Astrocyte of the hippocampus (primary cell): Measurements from ENCODE around the gene TMEM184B.
A peak's percentile ranks its signal among the peaks of the same experiment; 100 is the strongest.

Experiments used
- DNase-seq: peaks from one replicate; pipeline ENCODE4 v3.0.0; 2011; ENCODE audit warnings: low read depth, low spot score

TMEM184B gene

DNA sequence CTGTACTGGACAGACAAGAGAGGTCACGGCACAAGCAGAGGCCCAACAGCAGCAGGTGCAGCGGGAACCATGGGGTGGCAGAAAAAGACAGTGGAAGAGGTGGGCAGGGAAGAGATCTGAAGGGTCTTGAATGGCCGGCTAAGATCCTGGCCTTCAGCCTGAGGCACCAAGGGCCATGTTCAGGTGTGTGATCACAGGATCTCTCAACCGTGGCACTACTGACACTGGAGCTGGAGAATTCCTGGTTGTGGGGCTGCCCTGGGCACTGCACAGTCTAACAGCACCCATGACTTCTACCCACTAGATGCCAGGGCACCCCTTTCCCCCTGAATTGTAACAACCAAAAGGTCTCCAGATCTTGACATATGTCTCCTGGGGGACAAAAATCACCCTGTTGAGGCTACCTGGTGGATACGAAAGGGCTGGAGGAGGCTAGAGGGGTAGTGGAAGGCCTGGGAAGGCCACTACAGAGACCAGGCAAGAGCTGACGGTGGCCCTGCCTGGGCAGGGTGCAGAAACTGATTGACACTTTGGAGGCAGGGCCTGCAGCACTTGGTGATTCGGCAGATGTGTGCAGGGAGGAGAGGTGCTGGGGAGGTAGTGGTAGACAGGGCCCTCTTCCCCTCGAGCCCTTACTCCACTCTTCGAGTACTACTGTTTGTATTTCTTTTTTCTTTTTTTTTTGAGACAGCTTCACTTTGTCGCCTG lies 36.1 kb upstream of the TMEM184B start:
- DNase-seq = no peak

GRCh38 chr22:38305471-38306448 lies 33.0 kb upstream of the TMEM184B start:
- peak; percentile 39 for DNase-seq

DNA sequence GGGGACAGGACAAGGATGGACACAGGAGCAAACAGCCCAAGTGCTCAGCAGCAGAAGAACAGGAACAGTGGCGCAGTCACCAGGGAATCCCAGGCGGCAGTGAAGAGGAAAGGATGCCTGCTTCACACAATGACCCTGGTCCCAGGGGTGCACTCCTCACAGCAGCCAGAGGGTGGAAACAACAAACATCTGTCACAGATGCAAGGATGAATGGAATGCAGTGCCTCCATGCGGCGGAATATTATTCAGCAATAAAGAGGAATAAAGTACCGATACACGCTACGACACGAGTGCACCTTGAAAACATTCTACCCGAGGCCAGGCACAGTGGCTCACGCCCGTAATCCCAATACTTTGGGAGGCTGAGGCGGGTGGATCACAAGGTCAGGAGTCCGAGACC lies 31.7 kb upstream of the TMEM184B start:
- no peak for DNase-seq

GRCh38 chr22:38303974-38304373 lies 31.2 kb upstream of the TMEM184B start:
- no peak for DNase-seq

DNA sequence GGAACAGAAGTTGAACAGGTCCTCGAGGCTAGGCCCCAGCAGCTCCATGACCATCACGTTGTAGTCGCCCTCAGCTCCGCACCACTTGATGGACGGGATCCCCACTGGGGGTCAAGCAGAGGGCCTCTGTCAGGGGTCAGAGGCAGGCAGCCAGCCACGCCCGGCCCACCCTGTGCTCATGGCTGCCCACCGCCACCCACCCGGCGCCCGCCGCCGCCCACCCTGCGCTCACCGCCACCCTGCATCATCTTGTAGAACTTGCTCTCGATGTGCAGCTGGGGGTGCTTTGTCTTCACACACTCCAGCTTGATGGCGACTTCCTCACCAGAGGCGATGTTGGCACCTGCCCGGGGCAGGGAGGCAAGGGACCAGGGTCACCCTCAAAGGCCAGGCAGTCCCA lies 30.1 kb upstream of the TMEM184B start:
- DNase-seq = no peak

DNA sequence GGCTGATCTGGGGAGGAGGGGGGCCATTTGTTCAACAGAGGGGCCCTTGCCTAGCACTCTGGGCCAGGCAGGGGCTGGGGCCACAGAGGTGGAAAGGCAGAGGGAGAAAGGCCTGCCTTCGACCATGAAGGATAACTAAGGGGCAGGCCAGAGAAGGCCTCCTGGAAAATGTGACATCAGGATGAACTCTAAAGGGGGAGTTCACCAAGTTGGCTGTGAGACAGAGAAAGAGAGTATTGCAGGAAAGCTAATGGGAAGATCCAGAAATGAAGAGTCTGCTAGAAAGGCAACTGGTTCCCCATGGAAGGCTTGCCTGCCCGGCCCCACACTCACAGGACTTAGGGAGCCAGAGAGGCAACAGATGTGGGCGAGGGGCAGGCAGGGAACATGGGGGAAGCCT lies 28.1 kb upstream of the TMEM184B start:
- no peak for DNase-seq

- no peak for DNase-seq
Measured at GRCh38 chr22:38300197-38300945, 27.6 kb upstream of the TMEM184B start.

DNA sequence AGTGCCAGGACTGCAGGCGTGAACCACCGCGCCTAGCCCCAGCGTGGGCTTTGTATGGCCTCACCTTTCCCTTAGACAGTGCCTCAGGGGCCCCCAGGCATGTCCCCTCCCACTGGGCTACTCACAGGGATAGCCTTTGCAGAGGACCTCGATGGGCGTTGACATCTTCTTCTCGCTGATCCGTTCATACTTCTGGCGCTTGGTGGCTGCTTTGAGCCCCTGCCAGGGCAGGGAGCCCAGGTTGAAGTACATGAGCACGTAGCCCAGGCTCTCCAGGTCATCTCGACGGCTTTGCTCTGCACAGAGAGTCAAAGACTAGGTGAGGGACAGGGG lies 26.9 kb upstream of the TMEM184B start:
- DNase-seq = no peak

DNA sequence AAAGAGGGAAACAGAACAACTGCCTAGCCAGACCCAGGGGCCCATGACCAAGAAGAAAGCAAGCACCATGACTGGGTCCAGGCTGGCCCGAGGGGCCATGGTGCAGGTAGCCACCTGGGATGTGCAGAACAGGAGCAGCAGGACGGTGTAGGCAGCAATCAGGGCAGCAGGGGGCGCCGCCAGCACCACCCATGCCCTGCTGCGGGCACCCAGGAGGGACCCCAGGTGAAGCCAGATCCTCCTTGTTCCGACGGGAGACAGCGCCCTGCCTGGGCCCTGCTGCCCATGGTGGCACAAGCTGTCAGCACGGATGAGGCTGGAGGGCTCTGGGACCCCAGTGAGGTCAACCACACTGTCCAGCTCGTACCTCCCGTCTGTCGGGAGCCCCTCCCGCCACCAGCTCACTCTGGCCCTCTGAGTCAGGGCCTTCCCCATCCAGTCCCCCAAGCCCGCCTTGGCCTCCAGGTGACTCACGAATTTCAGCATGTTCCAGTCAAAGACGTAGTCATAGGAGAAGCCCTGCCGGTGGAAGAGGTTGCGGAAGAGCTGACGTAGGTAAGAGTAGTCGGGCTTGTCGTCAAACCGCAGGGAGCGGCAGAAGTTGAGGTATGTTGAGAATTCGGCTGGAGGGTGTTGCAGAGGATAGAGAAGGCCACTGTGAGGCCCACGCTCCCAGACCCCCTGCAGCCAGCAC lies 25.6 kb upstream of the TMEM184B start:
- DNase-seq = peak; percentile 97

- no peak for DNase-seq
Measured at GRCh38 chr22:38296372-38296771, 23.6 kb upstream of the TMEM184B start.

DNA sequence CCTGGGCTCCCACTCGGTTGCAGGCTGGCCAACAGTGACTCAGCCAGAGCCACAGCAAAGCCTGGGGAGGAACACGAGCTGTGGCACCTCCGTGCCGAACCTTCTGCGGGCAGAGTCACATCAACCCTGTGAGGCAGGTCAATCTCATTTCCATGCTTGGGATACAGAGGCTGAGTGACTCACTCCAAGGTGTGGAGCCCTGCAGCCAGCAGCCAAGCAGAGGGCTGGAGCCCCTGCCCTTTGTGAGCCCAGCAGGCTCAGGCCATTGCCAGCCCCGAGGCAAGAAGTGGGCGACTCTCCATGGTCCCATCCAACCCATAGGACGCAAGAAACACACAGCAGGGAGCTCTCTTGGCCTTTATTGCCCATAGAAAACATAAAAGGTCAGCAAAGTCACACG lies 23.1 kb upstream of the TMEM184B start:
- DNase-seq = no peak

GRCh38 chr22:38295339-38295738 lies 22.5 kb upstream of the TMEM184B start:
- no peak for DNase-seq

DNA sequence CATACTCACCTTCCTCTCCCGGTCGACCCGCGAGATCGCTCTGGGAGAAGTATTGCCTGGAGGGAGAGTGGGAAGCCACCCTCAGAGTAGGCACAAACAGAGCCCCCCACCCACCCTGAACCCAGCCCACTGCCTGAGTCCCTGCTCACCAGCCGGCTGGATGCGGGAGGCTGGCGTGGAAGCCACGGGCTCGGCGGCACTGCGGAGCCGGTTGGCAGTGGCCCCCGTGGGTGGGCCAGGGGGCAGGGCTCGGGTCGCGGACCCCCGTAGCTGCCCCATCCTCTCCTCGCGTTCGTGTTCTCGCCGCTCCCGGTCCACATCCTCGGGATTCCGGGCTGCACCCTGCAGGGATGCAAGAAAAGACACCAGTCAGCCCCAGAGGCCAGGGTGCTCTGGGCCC lies 21.4 kb upstream of the TMEM184B start:
- DNase-seq = no peak

DNA sequence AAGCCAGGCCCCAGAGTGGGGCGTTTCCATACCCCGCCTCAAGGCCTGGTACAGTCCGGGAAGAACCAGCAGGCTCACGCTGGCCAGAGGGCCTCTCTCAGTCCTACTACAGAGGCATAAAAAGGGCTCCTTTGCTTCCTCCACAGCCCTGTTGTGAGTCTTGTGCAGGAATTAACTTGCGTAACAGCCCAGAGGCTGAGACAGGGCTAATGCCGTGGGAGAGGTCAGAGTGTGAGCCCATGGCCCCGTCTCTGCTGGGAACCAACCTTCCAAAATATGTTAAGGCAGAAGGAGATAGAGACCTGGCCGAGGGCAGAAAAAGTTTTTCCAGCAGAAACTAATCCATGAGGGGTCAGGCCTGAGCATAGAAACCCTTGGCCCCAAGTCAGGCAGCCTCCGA lies 19.9 kb upstream of the TMEM184B start:
- DNase-seq = no peak

DNA sequence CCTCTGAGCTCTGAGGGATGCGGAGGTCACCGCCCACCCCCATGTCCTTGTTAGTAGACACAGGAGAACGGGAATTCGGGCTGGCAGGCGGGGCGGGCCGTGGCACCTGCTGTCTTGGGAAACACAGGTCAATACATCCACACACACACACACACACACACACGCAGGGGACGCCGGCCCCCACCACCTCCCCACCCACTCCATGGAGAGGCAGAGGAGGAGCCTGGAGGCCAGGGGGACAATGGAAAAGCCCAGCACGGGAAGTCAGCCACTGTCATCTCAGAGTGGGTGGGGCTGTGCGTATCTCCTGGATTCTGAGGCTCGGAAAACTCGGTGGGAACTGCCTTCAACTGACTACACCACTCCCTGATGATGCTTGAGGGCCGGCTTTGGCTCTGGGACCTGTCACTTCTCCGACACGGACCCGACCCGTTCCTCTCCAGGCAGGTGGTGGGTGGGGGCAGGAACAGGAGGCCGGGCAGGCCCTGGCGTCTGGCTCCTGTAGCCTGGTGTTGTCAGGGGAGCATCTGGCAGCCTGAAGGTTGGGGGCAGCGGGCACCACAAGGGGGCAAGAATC lies 18.5 kb upstream of the TMEM184B start:
- DNase-seq = no peak

GRCh38 chr22:38290347-38290746 lies 17.5 kb upstream of the TMEM184B start:
- no peak for DNase-seq

DNA sequence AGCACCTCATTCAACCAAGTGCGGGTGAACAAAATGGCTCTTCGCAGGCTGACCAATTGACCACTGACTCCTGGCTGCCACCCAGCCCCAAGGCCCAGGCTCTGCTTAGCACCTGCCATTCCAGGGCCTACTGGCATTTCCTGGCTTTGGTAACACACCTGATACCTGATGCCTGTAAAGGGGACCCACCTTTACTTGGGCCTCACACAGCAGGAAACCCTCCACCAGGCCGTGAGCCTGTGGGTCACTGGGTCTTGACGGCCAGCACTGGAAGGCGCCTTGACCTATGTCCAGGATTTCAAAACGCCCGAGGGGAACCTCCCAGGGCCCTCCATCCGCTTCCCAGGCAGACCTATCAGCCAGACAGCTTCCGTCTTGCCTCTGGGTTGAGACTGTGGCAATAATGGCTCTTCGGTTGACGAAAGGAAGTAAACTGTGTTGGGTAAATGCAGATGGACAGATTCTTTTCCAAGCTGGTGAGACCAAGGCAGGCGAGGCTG lies 16.8 kb upstream of the TMEM184B start:
- no peak for DNase-seq

DNA sequence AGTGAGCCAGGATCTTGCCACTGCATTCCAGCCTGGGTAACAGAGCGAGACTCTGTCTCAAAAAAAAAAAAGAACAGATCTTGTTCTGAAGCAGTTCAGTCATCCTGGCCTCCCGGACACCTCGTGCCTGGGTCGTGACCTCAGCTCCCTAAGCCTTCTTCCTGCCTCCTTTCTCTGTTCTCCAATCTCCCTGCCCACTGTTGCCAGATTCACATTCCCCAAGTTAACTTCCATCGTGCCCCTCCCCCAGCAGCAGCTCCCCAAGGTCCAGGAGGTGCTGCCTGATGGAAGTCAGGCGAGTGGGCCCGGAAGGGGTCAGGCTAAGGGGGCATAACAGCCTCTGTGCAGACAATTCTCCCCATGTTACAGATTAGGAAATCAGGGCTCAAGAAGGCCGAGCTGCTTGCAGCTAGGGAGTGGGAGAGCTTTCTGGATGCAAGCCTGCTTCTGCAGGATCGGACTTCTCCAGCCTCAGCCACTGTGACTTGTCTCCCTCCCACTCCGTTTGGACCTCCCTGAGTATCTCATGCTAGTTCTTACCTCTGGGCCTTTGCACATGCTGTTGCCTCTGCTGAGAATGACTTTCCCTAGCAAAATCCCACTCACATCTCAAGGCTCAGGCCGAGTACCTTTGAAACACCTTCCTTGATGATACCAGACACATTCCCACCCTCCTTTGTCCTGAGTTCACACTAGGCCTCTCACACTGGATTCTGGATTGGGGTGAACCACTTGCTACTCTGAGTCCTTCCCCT lies 14.3 kb upstream of the TMEM184B start:
- no peak for DNase-seq

DNA sequence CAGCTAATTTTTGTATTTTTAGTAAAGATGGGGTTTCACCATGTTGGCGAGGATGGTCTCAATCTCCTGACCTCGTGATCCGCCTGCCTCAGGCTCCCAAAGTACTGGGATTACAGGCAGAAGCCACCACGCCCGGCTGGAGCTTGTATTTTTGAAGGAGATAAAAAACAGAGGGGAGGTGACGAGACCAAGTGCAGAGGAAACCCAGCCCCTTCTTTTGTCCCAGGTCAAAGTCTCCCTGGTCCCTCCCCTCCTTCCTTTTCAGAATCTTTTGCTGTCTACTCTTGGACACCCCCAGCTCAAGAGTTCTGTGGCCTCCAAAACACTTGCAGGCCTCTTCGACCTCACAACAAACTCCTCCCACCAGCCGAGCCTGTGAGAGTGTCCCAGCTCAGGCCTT lies 12.2 kb upstream of the TMEM184B start:
- DNase-seq = no peak

DNA sequence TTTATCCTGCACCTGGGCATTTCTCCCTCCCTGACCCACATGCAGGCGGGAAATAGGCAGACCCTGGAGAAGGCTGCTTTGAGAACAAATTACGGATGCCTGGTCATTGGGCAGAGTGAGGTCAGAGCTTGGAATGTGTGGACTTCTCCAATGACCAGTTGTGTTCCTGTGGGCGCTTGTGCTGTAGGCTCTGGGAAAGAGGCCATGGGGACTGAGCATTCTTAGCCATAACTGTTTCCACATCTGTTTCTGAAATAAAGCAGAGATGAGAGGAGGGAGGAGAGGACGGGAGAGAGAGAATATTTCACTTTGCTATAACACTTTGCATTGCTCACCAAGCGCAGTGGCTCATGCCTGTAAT lies 11.2 kb upstream of the TMEM184B start:
- peak; percentile 89 for DNase-seq

DNA sequence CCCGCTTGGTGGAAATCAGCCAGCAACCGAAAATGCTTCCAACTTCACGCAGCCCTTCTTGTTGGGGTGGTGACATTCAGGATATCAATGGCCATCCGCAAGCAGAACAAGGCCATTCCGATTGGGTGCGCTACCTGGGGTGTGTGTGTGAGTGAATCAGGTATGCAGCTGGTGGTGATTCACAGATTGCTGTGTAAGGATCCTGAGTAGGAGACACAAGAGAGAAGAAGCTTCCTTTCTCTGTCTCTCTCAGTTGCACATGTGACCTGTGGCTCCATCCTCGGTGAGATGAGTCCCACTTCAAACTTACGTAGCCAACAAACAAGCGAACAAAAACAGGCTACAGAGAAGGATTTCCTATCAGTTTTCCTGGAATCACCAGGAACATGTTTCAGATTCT lies 9.6 kb upstream of the TMEM184B start:
- no peak for DNase-seq
